GM18498 (cell line): ENCODE data around the gene NSD1.
"Not testable (repeated sequence)": the region's sequence is repeated elsewhere in the genome, so short reads cannot be mapped to it uniquely, and the experiment has no call there.

Experiments
- ATAC-seq: cut with Tn5 transposase; IDR thresholded peaks from one replicate; pipeline ENCODE4 v1.9.1; 2021; ENCODE audit warnings: mild to moderate bottlenecking, moderate library complexity; ENCODE audit not compliant: unreplicated experiment

NSD1 gene

GRCh38 chr5:177226860-177227259 is 93.3 kb downstream of the NSD1 start:
- no peak for ATAC-seq

GRCh38 chr5:177228751-177229150 is 95.2 kb downstream of the NSD1 start:
- no peak for ATAC-seq

- no peak for ATAC-seq
These were observed 97.1 kb downstream of the NSD1 start for GRCh38 chr5:177230660-177231059.

GRCh38 chr5:177231479-177232250 is 98.1 kb downstream of the NSD1 start:
- no peak for ATAC-seq

- no peak for ATAC-seq
These were observed 98.8 kb downstream of the NSD1 start for GRCh38 chr5:177232358-177232757.

GRCh38 chr5:177232761-177233160 is 99.2 kb downstream of the NSD1 start:
- no peak for ATAC-seq

- ATAC-seq = no peak
These were observed 99.6 kb downstream of the NSD1 start for GRCh38 chr5:177233206-177233605.

GRCh38 chr5:177233802-177234201 is 100.2 kb downstream of the NSD1 start:
- ATAC-seq = no peak

- no peak for ATAC-seq
These were observed 101.3 kb downstream of the NSD1 start for GRCh38 chr5:177234841-177235240.

- no peak for ATAC-seq
These were observed 108.2 kb downstream of the NSD1 start for GRCh38 chr5:177241768-177242167.

GRCh38 chr5:177242304-177242703 is 108.7 kb downstream of the NSD1 start:
- no peak for ATAC-seq

GRCh38 chr5:177249761-177250537 is 116.4 kb downstream of the NSD1 start:
- no peak for ATAC-seq

- no peak for ATAC-seq
These were observed 119.7 kb downstream of the NSD1 start for GRCh38 chr5:177253252-177253651.

GRCh38 chr5:177256296-177256695 is 122.7 kb downstream of the NSD1 start:
- ATAC-seq = no peak

- ATAC-seq = not testable (repeated sequence)
These were observed 125.1 kb downstream of the NSD1 start for GRCh38 chr5:177258711-177259110.

GRCh38 chr5:177260961-177261360 is 127.4 kb downstream of the NSD1 start:
- ATAC-seq = no peak

- ATAC-seq = no peak
These were observed 127.9 kb downstream of the NSD1 start for GRCh38 chr5:177261510-177261909.

- no peak for ATAC-seq
These were observed 130.6 kb downstream of the NSD1 start for GRCh38 chr5:177264178-177264577.

GRCh38 chr5:177265395-177265794 is 131.8 kb downstream of the NSD1 start:
- ATAC-seq = no peak

- ATAC-seq = no peak
These were observed 135.8 kb downstream of the NSD1 start for GRCh38 chr5:177269232-177269895.

- no peak for ATAC-seq
These were observed 136.4 kb downstream of the NSD1 start for GRCh38 chr5:177269976-177270375.

GRCh38 chr5:177270653-177271052 is 137.1 kb downstream of the NSD1 start:
- no peak for ATAC-seq
